HG03108 (cell line): ENCODE measurements around the gene COPE.
"Not testable (repeated sequence)": the region's sequence is repeated elsewhere in the genome, so short reads cannot be mapped to it uniquely, and the experiment has no call there.

Experiments
- ATAC-seq: cut with Tn5 transposase; IDR thresholded peaks from one replicate; pipeline ENCODE4 v1.9.1; 2021; ENCODE audit warnings: moderate library complexity; ENCODE audit not compliant: unreplicated experiment

The COPE gene

DNA sequence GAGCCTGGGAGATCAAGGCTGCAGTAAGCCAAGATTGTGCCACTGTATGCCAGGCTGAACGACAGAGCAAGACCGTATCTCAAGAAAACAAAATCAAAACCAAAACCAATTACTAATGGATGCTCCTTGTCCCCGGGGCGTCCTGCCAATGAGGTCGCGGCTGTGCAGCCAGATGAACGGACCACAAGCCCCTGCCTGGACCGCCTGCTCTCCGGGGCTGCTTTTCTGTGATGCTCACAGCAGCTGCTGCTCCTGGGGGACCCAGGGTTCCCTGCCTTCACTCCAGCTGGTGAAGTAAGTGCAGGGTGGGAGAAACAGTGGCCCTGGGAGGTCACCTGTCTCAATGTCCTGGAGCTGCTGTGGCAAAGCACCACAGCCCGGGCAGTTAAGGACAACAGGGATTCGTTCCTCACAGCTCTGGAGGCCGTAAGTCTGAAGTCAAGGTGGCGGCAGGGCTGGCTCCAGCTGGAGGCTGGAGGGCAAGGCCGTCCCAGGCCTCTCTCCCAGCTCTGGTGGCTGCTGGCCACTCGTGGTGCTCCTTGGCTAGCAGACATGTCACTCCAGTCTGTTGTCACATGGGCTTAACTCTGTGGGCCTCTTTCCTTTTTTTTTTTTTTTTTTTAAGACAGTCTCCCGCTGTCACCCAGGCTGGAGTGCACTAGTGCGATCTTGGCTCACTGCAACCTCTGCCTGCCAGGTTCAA, 10.1 kb downstream of the COPE start:
- no peak for ATAC-seq

DNA sequence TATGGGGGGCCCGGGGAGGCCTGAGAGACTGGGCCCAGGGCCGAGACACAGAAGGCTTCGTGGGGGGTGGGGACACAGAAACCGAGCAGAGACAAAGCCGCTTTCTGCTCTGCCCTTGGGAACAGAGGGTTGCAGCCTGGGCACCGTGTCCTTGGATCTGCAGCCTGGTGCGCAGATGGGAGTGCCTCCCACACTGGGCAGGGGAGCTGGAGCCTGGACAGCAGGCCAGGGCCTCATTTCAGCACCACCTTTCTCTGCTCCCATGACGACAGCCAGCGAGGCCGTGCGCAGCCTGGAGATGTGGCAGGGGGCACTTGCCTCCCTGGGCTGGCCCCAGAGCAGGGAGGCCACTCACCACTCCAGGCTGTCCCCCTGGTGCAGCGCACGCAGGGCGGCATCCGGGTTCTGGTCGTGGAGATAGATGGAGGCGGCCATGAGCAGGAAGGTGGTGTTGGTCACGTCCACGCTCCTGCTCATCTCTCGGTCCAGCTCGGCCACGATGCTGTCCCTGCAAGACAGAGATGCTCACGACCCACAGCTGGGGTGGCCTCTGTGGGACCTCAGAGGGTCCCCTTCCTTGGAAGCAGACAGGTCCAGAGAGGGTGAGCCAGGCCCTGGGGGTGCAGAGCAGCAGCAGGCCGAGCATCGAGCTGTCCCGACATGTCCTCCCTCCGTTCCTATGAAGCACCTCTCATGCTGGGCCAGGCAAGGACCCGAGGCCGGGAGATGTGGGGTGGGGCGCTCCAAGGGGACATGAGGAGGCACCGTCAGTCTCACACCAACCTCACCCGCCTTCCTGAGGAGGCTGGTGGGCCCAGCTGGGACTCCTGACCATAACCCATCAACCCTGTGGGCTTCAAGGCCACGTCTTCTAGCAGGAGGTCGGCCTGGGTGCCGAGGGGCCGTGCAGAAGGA, 12.3 kb downstream of the COPE start:
- ATAC-seq: no peak

DNA sequence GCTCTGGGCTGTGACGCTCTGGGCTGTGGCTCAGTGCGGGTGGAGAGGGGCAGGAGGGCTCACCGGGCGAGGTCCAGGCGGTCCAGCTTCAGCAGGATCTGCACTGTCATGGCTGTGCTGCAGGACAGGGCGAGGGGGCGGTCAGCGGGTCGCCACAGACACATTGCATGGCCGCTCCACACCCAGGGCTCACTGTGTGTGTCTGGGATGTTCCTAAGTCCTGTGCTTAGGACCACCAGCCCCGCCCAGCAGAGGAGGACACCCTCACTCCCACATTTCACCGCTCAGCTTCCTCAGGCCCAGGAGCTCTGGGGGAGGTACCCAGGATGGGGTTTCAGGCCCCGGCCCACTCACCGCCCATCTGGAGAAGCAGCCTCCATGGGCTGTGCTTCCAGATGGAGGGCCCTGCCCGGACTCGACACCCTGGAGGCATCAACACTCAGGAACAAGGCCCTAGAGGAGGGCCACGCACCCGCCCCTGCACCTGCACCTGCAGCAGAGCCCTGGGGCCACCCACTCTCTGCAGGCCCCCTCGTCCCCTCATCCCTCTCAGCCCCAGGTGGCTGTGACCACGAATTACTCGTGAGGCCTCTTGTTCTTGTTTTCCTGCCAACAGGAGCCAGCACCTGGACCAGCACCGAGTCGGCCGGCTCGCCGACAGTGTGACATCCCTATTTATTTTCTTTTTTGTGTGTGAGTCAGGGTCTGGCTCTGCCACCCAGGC, 13.5 kb downstream of the COPE start:
- ATAC-seq: no peak

DNA sequence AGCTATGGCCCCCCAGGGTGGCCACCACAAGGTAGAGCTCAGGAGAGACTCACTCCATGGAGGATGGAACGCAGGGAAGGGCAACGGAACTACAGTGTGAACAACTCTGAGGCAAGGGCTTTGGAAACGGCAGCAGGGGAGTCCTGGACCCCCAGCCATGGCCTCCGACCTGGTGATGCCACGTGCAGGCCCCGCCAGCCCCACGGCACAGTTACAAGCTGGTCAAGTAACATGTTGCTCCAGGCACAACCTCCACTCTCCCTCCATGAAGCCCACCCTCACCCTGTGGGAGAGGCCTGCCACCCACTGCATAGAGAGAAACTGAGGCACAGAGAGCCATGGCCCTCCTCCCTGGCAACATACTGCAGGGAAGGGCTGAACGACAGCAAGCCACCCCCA, 14.1 kb downstream of the COPE start:
- no peak for ATAC-seq

DNA sequence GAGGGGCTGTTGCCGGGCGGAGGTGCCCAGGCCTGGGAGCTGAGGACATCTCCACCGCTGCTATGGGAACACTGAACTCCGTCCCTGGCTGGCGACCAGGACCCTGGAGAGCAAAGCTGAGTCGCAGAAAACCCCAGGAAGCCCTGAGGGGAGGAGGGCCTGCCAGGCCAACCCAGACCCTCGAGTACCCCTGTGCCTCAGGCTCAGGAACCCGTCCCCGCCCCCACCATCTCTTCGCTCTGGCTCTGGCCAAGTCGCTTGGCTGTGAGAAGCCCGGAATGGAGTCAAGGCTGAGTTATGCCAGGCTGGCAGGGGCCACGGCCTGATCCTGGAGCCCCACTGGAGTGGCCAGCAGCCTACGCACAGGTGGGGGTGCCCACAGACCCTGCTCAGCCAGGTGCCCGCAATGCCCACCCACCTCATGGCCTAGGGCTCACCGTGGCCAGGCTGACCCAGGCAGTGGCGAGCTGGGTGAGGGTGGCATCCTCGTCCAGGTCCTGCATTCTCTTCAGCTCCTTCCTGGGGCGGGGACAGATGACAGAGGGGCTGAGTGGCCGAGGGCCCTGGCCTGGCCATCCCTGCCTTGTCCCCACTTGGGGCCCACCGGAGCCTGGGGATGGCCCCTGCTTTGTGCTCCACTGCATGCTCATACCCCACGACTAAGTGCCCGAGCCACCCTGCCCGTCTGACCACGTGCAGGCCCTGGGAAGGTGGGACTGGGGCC, 14.7 kb downstream of the COPE start:
- ATAC-seq: no peak

DNA sequence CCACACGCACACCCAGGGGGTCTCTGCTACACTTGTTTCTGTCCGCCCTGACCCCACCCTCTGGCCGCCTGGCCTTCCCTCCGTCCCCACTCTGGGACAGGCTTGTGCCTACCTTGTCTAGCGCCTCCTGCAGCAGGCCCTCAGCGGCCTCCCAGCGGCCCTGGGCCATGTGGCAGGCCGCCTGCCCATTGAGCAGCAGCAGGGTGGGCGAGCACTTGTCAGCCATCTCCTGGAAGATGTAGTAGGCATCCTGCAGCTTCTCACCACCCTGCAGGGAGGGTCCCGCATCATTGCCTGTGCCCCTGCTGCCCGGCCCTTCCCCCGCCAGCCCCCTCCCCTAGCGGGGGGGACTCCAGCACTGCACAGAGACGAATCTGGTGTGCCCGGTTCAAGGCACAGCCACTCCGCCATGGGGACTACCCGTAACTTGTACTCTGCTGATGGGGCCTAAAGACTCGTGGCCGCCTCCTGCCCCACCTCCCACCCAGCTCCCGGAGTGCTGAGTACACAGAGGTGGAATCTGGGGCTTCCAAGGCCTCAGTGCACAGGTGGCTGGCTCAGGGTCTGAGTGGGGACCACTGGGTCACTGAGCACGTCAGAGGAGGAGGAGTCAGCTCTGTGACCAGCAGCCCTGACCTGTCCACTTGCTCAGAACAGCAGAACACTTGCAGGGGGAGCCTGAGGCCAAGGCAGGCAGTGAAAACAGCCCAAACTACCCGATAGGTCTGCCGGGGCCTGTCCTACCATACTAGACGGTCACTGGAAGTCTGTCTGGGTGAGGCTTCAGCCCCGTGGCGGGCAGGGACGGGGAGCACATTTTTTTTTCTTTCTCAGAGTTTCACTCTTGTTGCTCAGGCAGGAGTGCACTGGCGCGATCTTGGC, 15.8 kb downstream of the COPE start:
- no peak for ATAC-seq

DNA sequence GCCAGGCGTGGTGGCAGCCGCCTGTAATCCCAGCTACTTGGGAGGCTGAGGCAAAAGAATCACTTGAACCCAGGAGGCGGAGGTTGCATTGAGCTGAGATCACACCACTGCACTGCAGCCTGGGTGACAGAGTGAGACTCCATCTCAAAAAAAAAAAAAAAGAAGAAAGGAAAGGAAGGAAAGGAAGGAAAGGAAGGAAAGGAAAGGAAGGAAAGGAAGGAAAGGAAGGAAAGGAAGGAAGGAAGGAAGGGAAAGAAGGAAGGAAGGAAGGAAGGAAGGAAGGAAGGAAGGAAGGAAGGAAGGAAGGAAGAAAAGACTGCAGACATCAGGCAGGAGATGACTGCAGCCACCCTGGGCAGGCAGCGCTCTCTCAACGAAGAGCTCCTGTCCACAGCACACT, 16.7 kb downstream of the COPE start:
- not testable (repeated sequence) for ATAC-seq

DNA sequence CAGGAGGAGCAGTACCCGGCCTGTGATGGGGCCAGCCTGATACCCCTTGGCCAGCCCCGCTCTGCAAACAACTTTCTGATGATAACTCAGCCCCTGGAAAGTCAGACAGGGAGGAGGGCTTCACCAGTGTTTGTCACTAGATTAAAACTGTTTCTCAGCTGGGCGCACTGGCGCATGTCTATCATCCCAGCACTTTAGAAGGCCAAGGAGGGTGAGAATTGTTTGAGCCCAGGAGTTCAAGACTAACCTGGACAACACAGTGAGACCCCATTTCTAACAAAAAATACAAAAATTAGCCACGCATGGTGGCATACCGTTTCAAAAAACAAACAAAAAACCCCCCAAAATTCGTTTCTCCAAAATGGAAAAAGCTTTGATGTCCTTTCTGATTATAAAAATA, 17.7 kb downstream of the COPE start:
- no peak for ATAC-seq

DNA sequence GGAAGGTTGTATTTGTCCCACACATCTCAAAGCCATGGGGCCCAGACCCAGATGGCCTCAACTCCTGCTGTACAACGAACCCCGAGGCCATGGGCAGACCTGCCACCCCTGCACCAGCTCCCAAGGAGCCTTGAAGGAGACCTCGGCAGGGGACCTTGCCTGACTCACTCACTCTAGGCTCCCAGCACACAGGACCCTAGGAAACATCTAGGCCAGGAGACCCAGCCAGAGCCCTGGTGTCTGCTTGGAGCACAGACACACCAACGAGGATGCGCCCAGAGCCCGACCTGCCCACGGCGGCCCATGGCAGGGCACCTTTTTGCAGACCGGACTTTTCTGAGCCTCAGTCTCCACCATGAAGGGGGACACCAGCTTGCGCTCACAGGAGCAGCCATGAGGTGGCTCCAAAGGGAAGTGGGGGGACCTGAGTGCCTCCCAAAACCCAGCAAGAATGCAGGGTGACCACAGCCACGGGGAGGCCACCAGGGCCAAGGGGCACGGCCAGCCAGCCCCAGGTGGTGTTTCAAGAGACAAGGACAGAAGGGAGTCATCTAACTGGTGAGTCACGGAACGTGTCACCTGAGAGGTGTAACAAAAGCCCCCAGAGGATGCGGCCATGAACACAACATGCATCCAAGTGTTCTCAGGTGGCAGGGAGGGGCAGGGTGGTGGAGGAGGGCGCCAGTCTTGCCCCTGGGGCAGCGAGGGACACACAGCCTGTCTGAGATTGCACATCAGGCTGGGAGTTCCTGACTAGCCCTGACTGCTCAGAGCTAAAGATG, 18.3 kb downstream of the COPE start:
- ATAC-seq: no peak

DNA sequence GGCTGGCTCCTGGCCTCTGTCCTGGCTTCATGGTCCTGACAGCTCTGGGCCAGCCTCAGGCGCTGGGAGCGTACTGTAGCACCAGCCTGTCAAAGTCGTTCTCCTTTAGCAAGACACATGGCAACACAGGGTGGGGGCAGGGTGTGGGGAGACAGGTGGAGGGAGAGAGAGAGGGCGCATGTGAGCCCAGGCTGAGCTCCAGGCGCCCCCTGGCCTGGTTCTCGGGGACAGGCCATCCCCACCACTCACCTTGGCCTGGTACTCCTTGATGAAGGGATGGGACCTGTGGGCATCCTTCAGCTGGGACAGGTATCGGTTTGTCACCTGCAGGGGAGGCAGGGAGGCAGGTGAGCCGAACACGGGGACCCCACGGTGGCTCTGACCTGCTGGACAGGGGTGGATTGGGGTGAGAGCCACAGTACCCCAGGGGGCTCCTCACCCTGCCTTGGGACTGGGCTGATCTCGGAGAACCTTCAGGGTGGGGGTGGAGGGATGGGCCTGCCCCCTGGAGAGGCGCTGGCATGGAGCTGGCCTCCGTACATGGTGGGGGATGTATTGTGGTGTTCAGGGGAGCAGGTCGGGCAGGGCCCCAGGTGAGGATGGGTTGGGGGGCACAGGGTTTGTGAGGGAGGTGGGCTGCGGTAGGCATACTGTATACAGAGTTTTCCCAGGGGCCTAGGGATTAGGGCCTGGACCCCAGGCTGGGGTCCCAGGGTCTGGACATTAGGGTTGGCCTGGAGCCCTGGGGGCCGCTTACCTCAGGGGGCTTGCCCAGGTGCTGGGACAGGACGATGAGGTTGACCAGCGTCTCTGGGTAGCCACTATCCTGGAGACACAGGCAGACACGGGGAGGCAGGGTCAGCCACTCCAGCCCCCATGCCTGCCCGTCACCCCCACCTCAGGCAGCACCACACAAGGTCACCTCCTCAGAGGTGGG, 19.3 kb downstream of the COPE start:
- no peak for ATAC-seq

DNA sequence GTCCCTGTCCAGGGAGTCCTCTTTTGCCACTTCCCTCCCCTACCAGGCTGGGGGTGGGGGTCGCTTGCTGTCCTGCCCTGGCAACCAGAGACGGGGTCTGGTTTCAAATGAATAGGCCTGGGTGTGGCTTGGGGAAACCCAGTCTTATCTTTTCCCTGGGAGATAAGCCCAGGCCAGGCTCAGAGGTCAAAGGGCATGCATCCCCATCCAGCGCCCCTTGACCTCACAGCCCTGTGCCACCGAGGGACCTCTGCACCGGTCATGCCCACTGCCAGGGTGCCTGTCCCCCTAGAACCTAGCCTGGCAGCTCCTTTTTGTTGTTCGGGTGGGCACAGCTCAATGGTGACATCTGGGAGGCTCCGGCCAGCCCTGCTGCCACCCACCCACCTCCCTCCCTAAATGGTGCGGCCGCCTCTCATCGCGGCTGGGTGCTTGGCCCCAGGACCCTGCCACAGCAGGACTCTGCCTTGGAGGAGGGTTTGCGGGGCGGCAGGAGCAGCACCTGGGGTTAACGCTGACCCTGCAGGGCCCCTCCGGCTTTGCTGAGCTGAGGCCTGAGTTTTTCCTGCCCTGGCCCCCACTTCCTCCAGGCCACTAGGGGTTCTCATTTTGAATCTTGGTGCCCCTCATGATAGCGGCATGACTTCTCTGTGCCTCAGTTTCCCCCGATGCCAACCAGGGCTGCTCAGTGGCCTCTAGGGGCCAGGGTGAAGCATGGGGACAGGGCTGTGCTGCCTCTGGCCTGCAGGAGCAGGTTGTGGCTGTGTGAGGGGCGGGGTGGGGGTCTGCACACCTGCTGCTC, 20.4 kb downstream of the COPE start:
- ATAC-seq: no peak

DNA sequence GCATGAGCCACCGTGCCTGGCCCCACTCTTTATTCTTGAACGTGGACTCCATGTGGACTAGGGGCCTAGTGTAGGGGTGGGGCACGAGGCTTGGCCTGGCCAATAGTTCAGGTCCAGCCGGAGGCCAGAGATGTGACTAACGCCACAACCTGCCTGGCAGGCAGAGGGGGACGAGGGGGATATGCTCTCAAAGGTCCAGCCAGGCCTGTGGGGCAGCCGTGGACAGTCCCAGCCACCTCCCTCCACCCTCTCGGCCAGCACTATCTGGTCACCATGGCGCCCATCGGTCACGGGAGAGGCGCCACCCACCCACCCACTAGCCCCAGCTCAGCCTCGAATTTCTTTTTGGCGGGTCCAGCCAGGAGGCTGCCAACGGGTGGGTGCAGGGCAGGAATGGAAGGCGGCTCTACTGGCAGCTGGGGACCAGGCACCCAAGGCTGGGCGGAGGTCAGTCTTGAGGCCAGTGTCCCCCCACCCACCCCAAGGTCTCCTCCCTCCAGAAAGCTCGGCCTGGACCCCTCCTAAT, 21.0 kb downstream of the COPE start:
- no peak for ATAC-seq

DNA sequence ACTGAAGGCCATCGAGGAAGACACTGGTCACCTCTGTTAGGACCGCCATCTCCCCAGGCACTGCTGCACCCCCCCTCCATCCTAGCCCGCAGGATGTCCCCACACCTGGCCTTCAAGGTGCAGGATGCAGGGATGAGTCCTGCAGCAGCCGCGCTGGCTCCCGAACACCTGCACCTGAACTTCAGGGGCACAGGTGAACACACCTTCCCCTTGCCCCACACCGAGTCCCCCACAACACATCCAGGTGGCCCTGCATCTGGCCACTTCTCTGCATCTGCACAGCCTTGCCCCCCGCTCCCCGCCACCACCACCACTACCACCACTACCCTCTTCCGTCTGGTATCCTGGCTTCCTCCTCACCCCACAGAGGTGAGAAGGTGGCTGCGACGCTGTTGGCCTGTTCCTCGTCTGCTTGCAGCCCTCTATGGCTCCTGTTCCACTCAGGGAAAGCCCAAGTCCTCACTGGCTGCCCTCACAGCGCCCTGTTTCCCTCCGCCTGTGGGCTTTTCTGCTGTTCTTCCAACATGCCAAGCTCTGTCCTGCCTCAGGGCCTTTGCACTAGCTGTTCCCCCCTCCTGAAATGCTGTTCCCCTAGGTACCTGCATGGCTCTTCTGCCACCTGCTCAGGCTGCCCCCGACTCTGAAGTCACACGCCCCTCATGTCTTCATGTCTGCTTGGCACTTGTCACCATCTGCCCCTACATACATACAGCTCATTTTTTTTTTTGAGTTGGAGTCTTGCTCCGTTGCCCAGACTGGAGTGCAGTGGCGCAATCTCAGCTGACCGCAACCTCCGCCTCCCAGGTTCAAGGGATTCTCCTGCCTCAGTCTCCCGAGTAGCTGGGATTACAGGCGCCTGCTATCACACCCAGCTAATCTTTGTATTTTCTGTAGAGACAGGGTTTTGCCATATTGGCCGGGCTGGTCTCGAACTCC, 21.8 kb downstream of the COPE start:
- ATAC-seq: no peak

DNA sequence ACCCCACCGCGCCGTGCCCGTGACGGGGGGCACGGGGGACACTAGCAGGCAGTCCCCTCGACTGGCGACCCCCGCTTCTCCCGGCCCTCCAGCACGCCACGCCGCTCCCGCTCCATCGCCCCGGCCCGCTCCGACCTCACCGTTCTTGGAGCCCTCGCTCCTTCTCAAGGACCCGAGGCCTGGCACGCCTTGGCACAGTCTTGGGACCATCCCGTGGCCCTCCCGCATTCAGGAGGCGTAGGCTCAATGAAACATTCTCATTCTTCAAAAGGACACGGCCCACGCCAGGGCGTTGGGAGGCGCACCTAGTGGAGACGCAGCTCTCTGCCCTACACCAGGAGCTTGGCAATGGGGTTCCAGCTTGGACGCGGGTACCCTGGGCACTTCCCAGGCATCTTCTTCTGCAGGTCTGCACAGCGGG, 22.8 kb downstream of the COPE start:
- no peak for ATAC-seq

DNA sequence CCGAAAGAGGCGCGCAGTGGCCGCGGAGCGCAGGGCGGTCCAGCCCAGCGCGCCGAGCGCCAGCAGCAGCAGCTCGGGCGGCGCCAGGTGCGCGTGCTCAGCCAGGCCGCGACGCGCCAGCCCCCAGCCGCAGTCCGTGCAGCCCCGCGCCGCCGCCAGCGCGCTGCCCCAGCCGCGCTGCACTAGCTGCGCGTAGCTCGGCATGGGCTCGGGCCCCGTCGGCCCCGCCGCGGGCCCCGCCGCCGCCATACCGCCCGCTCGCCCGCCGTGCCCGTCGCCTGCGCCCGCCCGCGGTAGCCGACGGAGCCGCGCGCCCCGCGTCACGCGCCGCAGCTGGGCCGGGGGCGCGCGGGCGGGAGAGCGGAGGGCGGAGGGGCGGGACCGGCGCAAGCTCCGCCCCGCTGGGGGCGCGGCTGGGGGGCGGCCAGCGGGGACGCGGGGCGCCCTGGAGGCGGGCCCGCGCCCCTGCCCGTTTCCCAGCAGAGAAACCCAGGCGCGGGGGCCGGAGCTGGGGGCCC, 23.3 kb downstream of the COPE start, which contains the start of gene CERS1:
CERS1 (minus strand) TSS at position 335 of the 518 bp plus-strand sequence; CDS start at position 249, 86 bp downstream.
- ATAC-seq: no peak
